ENCODE results near the gene CLSTN2.

Gene CLSTN2

DNA sequence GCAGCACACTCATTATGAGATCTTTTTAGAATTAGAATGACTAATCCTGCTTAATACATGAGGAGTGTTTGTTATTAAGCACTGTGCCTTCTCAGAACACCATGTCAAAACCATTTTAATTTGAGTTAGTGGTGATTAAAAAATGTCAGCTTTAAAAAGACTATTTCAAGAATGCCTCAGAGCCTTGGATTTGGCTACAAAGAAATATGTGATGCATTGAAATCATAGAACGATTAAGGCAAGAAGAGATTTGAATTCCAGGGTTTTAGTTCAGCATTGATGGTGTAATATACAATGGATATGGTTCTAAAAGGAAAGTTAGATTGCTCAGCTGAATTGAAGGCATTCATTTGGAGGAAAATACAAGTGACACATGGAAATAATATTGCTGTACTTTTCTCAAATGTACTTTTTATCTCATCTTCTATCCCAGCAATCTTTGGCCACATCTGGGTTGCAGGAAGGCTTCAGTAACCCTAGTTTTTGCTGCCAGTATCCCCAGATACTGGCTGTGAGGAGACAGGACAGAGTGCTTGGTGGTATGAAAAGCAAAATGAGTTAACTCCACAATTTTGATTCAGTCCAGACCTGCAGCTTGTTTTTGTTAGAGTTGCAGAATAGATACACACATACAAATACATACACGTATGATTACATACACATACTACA is 303.8 kb downstream of the CLSTN2 start:
- no peak for DNase-seq (ENCODE audit: low spot score)

DNA sequence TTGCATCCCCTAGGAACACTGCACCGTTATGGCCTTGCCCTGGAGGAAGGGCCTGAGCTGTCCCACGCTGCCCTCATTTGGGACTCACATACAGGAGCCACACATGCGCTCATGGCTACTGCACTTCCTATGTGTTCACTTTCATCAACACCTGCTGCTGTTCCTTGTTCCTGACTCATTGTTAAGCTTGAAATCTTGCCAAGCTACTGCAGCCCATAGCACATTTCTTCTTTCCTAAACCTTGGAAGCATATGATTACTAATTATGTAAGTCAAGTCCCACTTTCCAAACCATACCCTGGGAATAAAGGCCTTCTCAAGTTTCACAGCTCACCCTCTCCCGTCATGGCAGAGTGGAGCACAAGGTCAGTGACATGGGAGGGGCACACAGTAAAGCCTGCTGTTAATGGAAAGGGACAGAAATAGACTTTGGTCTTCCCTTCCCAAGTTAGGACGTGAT is 307.9 kb downstream of the CLSTN2 start:
- DNase-seq (ENCODE audit: low spot score) = no peak

- DNase-seq (ENCODE audit: low spot score) = no peak
Observed at GRCh38 chr3:140243575-140243974, 308.6 kb downstream of the CLSTN2 start.

- DNase-seq (ENCODE audit: low spot score) = no peak
Observed at GRCh38 chr3:140244893-140245292, 309.9 kb downstream of the CLSTN2 start.

GRCh38 chr3:140246578-140246977 is 311.6 kb downstream of the CLSTN2 start:
- no peak for DNase-seq (ENCODE audit: low spot score)

GRCh38 chr3:140247775-140248174 is 312.8 kb downstream of the CLSTN2 start:
- no peak for DNase-seq (ENCODE audit: low spot score)

DNA sequence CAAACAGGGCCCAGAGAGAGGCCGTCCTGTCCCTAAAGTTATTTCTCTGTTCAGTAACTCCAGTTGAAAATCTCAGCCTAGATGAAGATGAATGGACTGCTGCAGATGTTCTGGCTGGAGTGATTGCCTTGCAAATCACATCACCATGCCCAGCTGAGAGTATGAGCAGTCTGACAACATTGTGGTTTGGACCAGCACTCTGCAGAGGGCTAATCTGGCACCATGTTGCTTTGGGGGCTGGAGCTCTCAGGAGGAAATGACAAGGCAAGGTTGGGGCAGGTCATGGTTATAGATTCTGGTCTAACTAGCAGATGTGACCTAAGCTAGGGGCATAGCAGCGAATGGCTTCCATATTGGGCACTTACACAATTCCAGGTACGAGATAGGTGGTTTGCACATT is 314.2 kb downstream of the CLSTN2 start:
- DNase-seq (ENCODE audit: low spot score) = no peak

DNA sequence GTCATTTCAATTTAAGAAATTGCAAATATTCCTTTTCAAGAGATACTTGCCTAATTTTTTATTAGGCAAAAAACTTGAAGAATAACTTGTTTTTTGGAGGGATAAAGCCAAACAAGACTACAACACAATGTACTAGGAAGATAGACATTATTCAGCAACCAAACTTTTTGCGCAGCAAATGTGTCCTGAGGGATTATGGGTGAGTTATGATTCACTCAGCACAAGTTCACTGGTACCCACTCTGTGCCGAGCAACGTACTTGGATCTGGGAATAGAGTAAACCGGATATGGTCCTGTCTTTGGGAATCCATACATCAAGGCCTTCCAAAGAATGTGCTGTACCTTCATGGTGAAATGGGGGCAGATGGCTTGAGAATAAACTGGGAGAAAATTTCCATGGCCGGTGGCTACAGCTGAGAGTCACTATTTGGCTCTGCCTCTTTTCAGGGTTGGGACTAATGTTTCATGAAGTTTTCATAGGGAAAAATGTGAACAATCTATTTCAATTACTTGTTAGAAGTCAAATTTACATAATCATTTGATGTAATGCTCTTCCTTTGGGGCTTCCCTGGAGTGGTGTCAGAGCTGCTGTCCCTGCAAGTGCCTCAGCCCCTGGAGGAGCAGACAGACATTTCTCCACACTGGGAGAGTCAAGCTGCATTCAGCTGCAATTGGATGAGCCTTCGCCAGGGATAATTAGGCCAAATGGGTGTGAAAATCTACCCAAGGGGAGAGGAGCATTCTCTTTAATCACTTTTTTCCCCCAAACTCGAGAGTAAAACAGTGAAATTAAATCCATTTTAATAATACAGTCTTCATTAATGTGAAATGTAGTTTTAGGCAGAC is 315.2 kb downstream of the CLSTN2 start:
- no peak for DNase-seq (ENCODE audit: low spot score)

- DNase-seq (ENCODE audit: low spot score) = no peak
Observed at GRCh38 chr3:140250945-140251344, 316.0 kb downstream of the CLSTN2 start.

DNA sequence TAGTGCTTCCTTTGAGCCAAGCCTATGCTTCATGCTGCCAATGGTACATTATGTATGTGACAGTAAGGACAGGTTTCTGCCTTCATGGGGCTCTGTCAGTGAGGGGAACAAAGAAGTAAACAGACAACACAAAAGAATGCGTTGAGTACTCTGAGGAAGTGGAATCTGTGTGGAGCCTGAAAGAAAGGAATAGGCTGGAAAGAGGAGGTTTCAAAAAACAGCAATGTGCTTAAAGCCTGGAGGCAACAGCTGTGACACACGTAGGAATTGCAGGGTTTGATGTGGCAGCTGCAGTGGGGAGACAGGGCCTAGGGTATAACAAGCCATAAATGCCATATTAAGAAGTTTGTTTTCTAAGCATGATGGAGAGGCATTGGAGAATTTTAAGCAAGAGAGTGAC is 316.7 kb downstream of the CLSTN2 start:
- DNase-seq (ENCODE audit: low spot score) = no peak

- no peak for DNase-seq (ENCODE audit: low spot score)
Observed at GRCh38 chr3:140252812-140253656, 318.0 kb downstream of the CLSTN2 start.

DNA sequence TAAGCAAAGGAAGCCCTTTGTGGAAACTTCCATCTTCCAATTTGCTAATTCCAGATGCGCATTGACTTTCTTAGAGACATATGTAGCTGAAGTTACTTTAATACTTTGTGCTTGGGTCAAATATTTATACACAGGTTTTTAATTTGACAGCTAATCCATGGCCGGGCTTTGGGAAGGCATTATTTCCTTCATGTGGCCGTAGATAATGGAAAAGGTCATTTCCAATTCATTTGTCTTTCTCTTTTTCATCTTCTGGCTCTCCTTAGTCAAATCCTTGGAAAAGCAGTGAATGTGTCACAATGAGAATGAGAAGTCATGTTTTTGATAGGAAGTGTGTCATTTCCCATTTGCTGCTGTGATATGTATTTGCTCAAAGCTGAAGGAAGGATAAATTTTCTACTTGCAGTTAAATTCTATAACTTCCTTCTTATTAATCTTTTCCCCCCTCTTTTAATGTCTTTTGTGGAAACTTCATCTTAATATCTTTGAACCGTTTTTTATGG is 323.3 kb downstream of the CLSTN2 start:
- no peak for DNase-seq (ENCODE audit: low spot score)

DNA sequence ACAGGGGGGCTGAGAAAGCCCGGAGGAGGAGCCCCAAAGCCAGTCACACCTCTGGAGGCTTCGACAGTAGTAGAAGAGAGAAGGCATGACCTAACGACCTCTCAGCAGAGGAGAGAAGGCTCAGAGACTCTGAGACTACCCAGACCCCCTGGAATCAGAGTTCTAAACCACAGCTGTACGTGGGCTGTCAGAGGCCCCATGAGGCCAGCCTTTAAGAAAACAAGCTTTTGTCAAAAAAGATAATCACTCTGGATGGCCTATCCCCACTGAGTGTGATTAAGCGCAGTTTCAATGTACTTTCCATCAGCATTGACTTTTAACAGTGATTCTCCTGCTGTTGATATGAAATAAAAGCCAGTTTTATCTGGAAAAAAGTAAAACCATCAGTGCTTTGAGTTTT is 330.3 kb downstream of the CLSTN2 start:
- no peak for DNase-seq (ENCODE audit: low spot score)

- no peak for DNase-seq (ENCODE audit: low spot score)
Observed at GRCh38 chr3:140268103-140268502, 333.1 kb downstream of the CLSTN2 start.

GRCh38 chr3:140268610-140269009 is 333.6 kb downstream of the CLSTN2 start:
- no peak for DNase-seq (ENCODE audit: low spot score)

- no peak for DNase-seq (ENCODE audit: low spot score)
Observed at GRCh38 chr3:140270329-140270728, 335.3 kb downstream of the CLSTN2 start.

GRCh38 chr3:140273542-140274195 is 338.7 kb downstream of the CLSTN2 start:
- DNase-seq (ENCODE audit: low spot score) = no peak

DNA sequence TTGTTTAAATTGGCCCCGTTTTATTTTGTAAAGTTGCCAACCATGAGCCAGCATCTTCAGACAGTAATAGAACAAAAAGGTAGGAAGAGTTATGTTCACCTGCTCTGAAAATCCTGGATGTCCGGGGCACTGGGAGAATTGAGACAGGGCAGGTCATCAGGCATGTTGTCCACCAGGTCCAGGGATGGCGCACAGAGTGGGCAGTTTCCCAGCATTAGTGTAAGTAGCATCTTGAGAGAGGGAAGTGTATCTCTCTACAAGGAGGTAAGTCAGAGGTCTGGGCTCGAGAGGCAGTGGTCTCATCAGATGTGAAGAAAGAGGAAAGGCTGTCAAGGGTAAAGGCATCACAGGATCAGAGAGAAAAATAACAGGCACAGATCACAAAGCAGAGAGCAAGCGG is 339.4 kb downstream of the CLSTN2 start:
- DNase-seq (ENCODE audit: low spot score) = no peak

GRCh38 chr3:140276703-140277102 is 341.7 kb downstream of the CLSTN2 start:
- no peak for DNase-seq (ENCODE audit: low spot score)

- DNase-seq (ENCODE audit: low spot score) = no peak
Observed at GRCh38 chr3:140277886-140278285, 342.9 kb downstream of the CLSTN2 start.

- no peak for DNase-seq (ENCODE audit: low spot score)
Observed at GRCh38 chr3:140284372-140284771, 349.4 kb downstream of the CLSTN2 start.

GRCh38 chr3:140285380-140285779 is 350.4 kb downstream of the CLSTN2 start:
- no peak for DNase-seq (ENCODE audit: low spot score)
